SK-N-SH (cell line): ENCODE measurements around the gene DHRS4L2. TPM values are rescaled to one million over a fixed set of nuclear protein-coding genes. Genes with fewer than 3 reads are reported as not detected.

Experiments used
- CTCF ChIA-PET: fragments of 300-600, 350-600 bp; formaldehyde crosslinking; extraction: SDS; loops from one replicate; lab custom pipeline; 2021; lab: Yijun Ruan, JAX
- POLR2A ChIA-PET: fragments of 350-600 bp; sonication (Branson Sonifier 250); formaldehyde crosslinking; extraction: SDS; loops from one replicate; lab custom pipeline; 2020; ENCODE audit warnings: antibody characterized with exemption, inconsistent platforms; lab: Yijun Ruan, JAX
- DNase-seq: peaks from one replicate; pipeline ENCODE4 v3.0.0; 2012
- H2AFZ ChIP-seq: fragments of 200-600 bp; sonication (generic); 2 replicates; pipeline ENCODE4 v1.8.1; 2016; ENCODE audit warnings: antibody characterized with exemption, mild to moderate bottlenecking, low read depth
- H3F3A ChIP-seq: fragments of 200-600 bp; sonication (generic); replicated peaks from 2 replicates; pipeline ENCODE3; 2016; ENCODE audit warnings: antibody characterized with exemption, mild to moderate bottlenecking; ENCODE audit not compliant: insufficient read depth
- H3K27ac ChIP-seq, 2 experiments: fragments of 200-500 bp in 1 of 2; fragments of 200-600 bp in 1 of 2; sonication (Bioruptor generic) in 1 of 2; sonication (generic), shearing (Covaris generic) in 1 of 2; 2 replicates each; pipeline versions ENCODE4 v1.5.1 to v1.6.1; 2014 to 2016; ENCODE audit warnings: low read depth in 2 of 2, inconsistent platforms in 1 of 2, low read length in 1 of 2, mild to moderate bottlenecking in 1 of 2, mixed read lengths in 1 of 2
- H3K27me3 ChIP-seq: fragments of 200-600 bp; sonication (generic), shearing (Covaris generic); 2 replicates; pipeline ENCODE4 v1.6.1; 2016; ENCODE audit warnings: mixed run types; ENCODE audit not compliant: insufficient read depth
- H3K36me3 ChIP-seq, 2 experiments: fragments of 200-500 bp in 1 of 2; fragments of 200-600 bp in 1 of 2; sonication (Bioruptor generic) in 1 of 2; sonication (generic) in 1 of 2; replicated peaks in 1 of 2; 2 replicates each; pipeline versions ENCODE3 to v1.5.1; 2014 to 2016; ENCODE audit warnings: low read length in 1 of 2, mild to moderate bottlenecking in 1 of 2; ENCODE audit not compliant: insufficient read depth in 2 of 2, control insufficient read depth in 1 of 2
- H3K4me1 ChIP-seq, 2 experiments: fragments of 200-500 bp in 1 of 2; fragments of 200-600 bp in 1 of 2; sonication (Bioruptor generic) in 1 of 2; sonication (generic), shearing (Covaris generic) in 1 of 2; 2 replicates each; pipeline versions ENCODE4 v1.5.1 to v1.6.1; 2014 to 2016; ENCODE audit warnings: low read depth in 1 of 2, low read length in 1 of 2, mixed run types in 1 of 2; ENCODE audit not compliant: insufficient read depth in 2 of 2, control insufficient read depth in 1 of 2
- H3K4me2 ChIP-seq: fragments of 200-600 bp; sonication (generic), shearing (Covaris generic); 2 replicates; pipeline ENCODE4 v1.6.1; 2017; ENCODE audit warnings: mixed run types
- H3K4me3 ChIP-seq, 2 experiments: fragments of 200-500 bp in 1 of 2; fragments of 200-600 bp in 1 of 2; sonication (Bioruptor generic) in 1 of 2; sonication (generic), shearing (Covaris generic) in 1 of 2; 2 replicates each; pipeline versions ENCODE4 v1.5.1 to v1.8.1; 2014 to 2016; ENCODE audit warnings: low read depth in 2 of 2, inconsistent platforms in 1 of 2, low read length in 1 of 2, mild to moderate bottlenecking in 1 of 2, mixed read lengths in 1 of 2, moderate library complexity in 1 of 2
- H3K79me2 ChIP-seq: fragments of 200-600 bp; sonication (generic); 2 replicates; pipeline ENCODE4 v1.8.1; 2017; ENCODE audit warnings: mild to moderate bottlenecking; ENCODE audit not compliant: insufficient read depth
- H3K9ac ChIP-seq: fragments of 200-600 bp; sonication (generic); 2 replicates; pipeline ENCODE4 v1.6.1; 2017; ENCODE audit warnings: mixed run types
- H3K9me2 ChIP-seq: fragments of 200-600 bp; sonication (generic); 2 replicates; pipeline ENCODE4 v1.6.1; 2017; ENCODE audit warnings: mixed run types
- H3K9me3 ChIP-seq: fragments of 200-600 bp; sonication (generic); 2 replicates; pipeline ENCODE4 v1.6.1; 2017; ENCODE audit warnings: mixed run types, mild to moderate bottlenecking, moderate library complexity
- H4K20me1 ChIP-seq: fragments of 200-600 bp; sonication (generic); 2 replicates; pipeline ENCODE4 v1.6.1; 2017; ENCODE audit warnings: mild to moderate bottlenecking, mixed run types; ENCODE audit not compliant: insufficient read depth
- CHD2 ChIP-seq: fragments of 150-350 bp; IDR thresholded peaks from 2 replicates; pipeline ENCODE4 v1.6.1; 2018; ENCODE audit warnings: low read length; ENCODE audit not compliant: partially characterized antibody
- ELF1 ChIP-seq: IDR thresholded peaks from 2 replicates; pipeline ENCODE4 v1.4.0; 2012
- EP300 ChIP-seq, 2 experiments: IDR thresholded peaks; 2 replicates each; pipeline versions ENCODE4 v1.4.0 to v1.6.1; 2012; ENCODE audit warnings: borderline replicate concordance in 1 of 2, low read depth in 1 of 2, low read length in 1 of 2
- FOXJ3 ChIP-seq: sonication (generic); formaldehyde crosslinking; IDR thresholded peaks from 2 replicates; pipeline ENCODE4 v1.5.1; 2020; ENCODE audit warnings: mild to moderate bottlenecking, missing genetic modification reagents
- GABPA ChIP-seq: IDR thresholded peaks from 2 replicates; pipeline ENCODE4 v1.4.0; 2012; ENCODE audit warnings: low read depth, mild to moderate bottlenecking
- GATA2 ChIP-seq: sonication (generic); formaldehyde crosslinking; IDR thresholded peaks from 2 replicates; pipeline ENCODE4 v1.5.0; 2020; ENCODE audit warnings: mild to moderate bottlenecking, missing genetic modification reagents
- IRF3 ChIP-seq: fragments of 150-350 bp; IDR thresholded peaks from 2 replicates; pipeline ENCODE4 v1.6.1; 2016; ENCODE audit warnings: mild to moderate bottlenecking, low read depth, low read length
- JUND ChIP-seq: IDR thresholded peaks from 2 replicates; pipeline ENCODE4 v1.4.0; 2012
- NFIC ChIP-seq: IDR thresholded peaks from 2 replicates; pipeline ENCODE4 v1.4.0; 2012; ENCODE audit warnings: borderline replicate concordance
- POLR2AphosphoS5 ChIP-seq: IDR thresholded peaks from 2 replicates; pipeline ENCODE4 v1.6.1; 2012; ENCODE audit warnings: low read depth, low read length
- RXRA ChIP-seq: IDR thresholded peaks from 2 replicates; pipeline ENCODE4 v1.4.0; 2012; ENCODE audit warnings: low read depth, mild to moderate bottlenecking, borderline replicate concordance
- SIN3A ChIP-seq: IDR thresholded peaks from 2 replicates; pipeline ENCODE4 v1.6.1; 2012; ENCODE audit warnings: low read depth, mild to moderate bottlenecking, low read length, moderate library complexity, borderline replicate concordance
- USF1 ChIP-seq: IDR thresholded peaks from 2 replicates; pipeline ENCODE4 v1.4.0; 2012; ENCODE audit warnings: low read depth, borderline replicate concordance
- USF2 ChIP-seq: fragments of 150-350 bp; IDR thresholded peaks from 2 replicates; pipeline ENCODE4 v1.6.1; 2017; ENCODE audit warnings: antibody characterized with exemption, low read length, low read depth, borderline replicate concordance
- ZBTB33 ChIP-seq: IDR thresholded peaks from 2 replicates; pipeline ENCODE4 v1.4.0; 2012; ENCODE audit warnings: low read depth, borderline replicate concordance
- WGBS: methylation state at CpG from one replicate; pipeline ENCODE4 v1.1.6; 2017; ENCODE audit warnings: low lambda C conversion rate; 5-methylcytosine and 5-hydroxymethylcytosine counted together
- polyA plus RNA-seq, 3 experiments: library from polyadenylated mRNA; depleted of rRNA; stranded (reverse); fragments of >200 nt; gene quantifications; 2 replicates each; pipeline ENCODE4 v1.2.3, GENCODE V29; 2012

Gene DHRS4L2
- polyA plus RNA-seq, 1 of the 3 experiments (the other 2 are of a cell fraction), result 14.6 TPM

GRCh38 chr14:24054646-24055045, 65.9 kb downstream of the DHRS4L2 start:
- Histone ChIP-seq H3K4me1 (peaks cover 0 to 20% of the 10 kb centered on the region in 2 experiments; a peak in 1 of 4 replicates), H3F3A (no peaks in the 10 kb centered on the region), H3K9ac (no peak overlapping the region), H2AFZ (no peak overlapping the region), H4K20me1 (no peaks in the 10 kb centered on the region), H3K27ac (no peak overlapping the region), H3K4me3 (no peak overlapping the region), H3K79me2 (no peaks in the 10 kb centered on the region), H3K4me2 (no peak overlapping the region)
- POLR2A ChIA-PET, result interaction anchor here (1.2 to 1.8 kb wide), 3 partner anchors 36 to 59 kb away, joined by 4 to 7 read pairs (median 4); partner anchors contain the start of gene PCK2
- CTCF ChIA-PET, result interaction anchor here (0.8 to 42.8 kb wide), 4 partner anchors 9 to 45 kb away, joined by 3 to 1159 read pairs (median 4); partner anchors contain the start of gene PCK2
- 62% methylated on average over 5 of the region's 9 CpGs for WGBS
- DNase-seq, result peak; percentile 1
- TF ChIP-seq USF2 (no peak), EP300 (IDR thresholded peaks at IDR 0.05; ENCODE audit: borderline replicate concordance in 1 of 2, low read depth in 1 of 2, low read length in 1 of 2) (no peak), JUND (no peak), POLR2AphosphoS5 (no peak), NFIC (no peak), USF1 (no peak), ELF1 (no peak), IRF3 (no peak), RXRA (no peak), ZBTB33 (no peak), SIN3A (no peak), FOXJ3 (CRISPR knock-in tag) (no peak), GATA2 (CRISPR knock-in tag) (no peak), GABPA (no peak), CHD2 (no peak)
- TF ChIP-seq, all 33 proteins: peak for 0
- no peaks in the 10 kb centered on the region for H3K9me3 ChIP-seq
- H3K9me2 ChIP-seq, result no peaks in the 10 kb centered on the region
- H3K36me3 ChIP-seq, result no peaks in the 10 kb centered on the region
- H3K27me3 ChIP-seq, result no peaks in the 10 kb centered on the region

Other genes starting within 250 kb of the DHRS4L2 start
- 42.3 and 50.5 TPM in 2 replicates for gene DHRS4, start 35.2 kb upstream of the DHRS4L2 start, polyA plus RNA-seq (2012; rRNA removed)
- gene CARMIL3, start 63.1 kb downstream of the DHRS4L2 start, polyA plus RNA-seq (2012; rRNA removed), result 0.32 and 0.43 TPM in 2 replicates
- gene CPNE6, start 82.6 kb downstream of the DHRS4L2 start, polyA plus RNA-seq (2012; rRNA removed), result not detected in 2 replicates
- 16.2 and 16.6 TPM in 2 replicates for gene PCK2, start 105.4 kb downstream of the DHRS4L2 start, polyA plus RNA-seq (2012; rRNA removed)
- 34.6 and 36.7 TPM in 2 replicates for gene DCAF11, start 125.8 kb downstream of the DHRS4L2 start, polyA plus RNA-seq (2012; rRNA removed)
- 0.76 and 0.88 TPM in 2 replicates for gene NRL, start 126.0 kb downstream of the DHRS4L2 start, polyA plus RNA-seq (2012; rRNA removed)
- gene FITM1, start 141.7 kb downstream of the DHRS4L2 start, polyA plus RNA-seq (2012; rRNA removed), result 0.12 TPM in 1 of 2 replicates, not detected in the other
- gene PSME1, start 147.3 kb downstream of the DHRS4L2 start, polyA plus RNA-seq (2012; rRNA removed), result 154 and 287 TPM in 2 replicates
- 14.5 and 19.3 TPM in 2 replicates for gene EMC9, start 152.7 kb downstream of the DHRS4L2 start, polyA plus RNA-seq (2012; rRNA removed)
- 129 and 147 TPM in 2 replicates for gene PSME2, start 157.7 kb downstream of the DHRS4L2 start, polyA plus RNA-seq (2012; rRNA removed)
- 19.2 and 20.4 TPM in 2 replicates for gene RNF31, start 158.6 kb downstream of the DHRS4L2 start, polyA plus RNA-seq (2012; rRNA removed)
- gene IRF9, start 172.3 kb downstream of the DHRS4L2 start, polyA plus RNA-seq (2012; rRNA removed), result 37.6 and 43.6 TPM in 2 replicates
- gene REC8, start 183.2 kb downstream of the DHRS4L2 start, polyA plus RNA-seq (2012; rRNA removed), result 13.1 and 23.2 TPM in 2 replicates
- 39.7 and 61.3 TPM in 2 replicates for gene IPO4, start 199.9 kb downstream of the DHRS4L2 start, polyA plus RNA-seq (2012; rRNA removed)
- 48.7 and 54.8 TPM in 2 replicates for gene TM9SF1, start 206.5 kb downstream of the DHRS4L2 start, polyA plus RNA-seq (2012; rRNA removed)
- 0.05 TPM in 1 of 2 replicates, not detected in the other for gene TSSK4, start 216.8 kb downstream of the DHRS4L2 start, polyA plus RNA-seq (2012; rRNA removed)
- 92.4 and 96.1 TPM in 2 replicates for gene CHMP4A, start 224.6 kb downstream of the DHRS4L2 start, polyA plus RNA-seq (2012; rRNA removed)
- 36.4 and 36.7 TPM in 2 replicates for gene MDP1, start 227.1 kb downstream of the DHRS4L2 start, polyA plus RNA-seq (2012; rRNA removed)
- 465 and 534 TPM in 2 replicates for gene NEDD8, start 243.4 kb downstream of the DHRS4L2 start, polyA plus RNA-seq (2012; rRNA removed)
- gene GMPR2, start 244.0 kb downstream of the DHRS4L2 start, polyA plus RNA-seq (2012; rRNA removed), result 97.0 and 149 TPM in 2 replicates